SHP77 treated with DMSO at 0.1 percent for 48 hours (cell line): ENCODE data around the gene FBXO10.
"Not testable (repeated sequence)": the region's sequence is repeated elsewhere in the genome, so short reads cannot be mapped to it uniquely, and the experiment has no call there.

Experiments used
- DNase-seq: peaks from one replicate; lab custom pipeline; 2025; lab: John Stamatoyannopoulos, UW

FBXO10 gene

DNA sequence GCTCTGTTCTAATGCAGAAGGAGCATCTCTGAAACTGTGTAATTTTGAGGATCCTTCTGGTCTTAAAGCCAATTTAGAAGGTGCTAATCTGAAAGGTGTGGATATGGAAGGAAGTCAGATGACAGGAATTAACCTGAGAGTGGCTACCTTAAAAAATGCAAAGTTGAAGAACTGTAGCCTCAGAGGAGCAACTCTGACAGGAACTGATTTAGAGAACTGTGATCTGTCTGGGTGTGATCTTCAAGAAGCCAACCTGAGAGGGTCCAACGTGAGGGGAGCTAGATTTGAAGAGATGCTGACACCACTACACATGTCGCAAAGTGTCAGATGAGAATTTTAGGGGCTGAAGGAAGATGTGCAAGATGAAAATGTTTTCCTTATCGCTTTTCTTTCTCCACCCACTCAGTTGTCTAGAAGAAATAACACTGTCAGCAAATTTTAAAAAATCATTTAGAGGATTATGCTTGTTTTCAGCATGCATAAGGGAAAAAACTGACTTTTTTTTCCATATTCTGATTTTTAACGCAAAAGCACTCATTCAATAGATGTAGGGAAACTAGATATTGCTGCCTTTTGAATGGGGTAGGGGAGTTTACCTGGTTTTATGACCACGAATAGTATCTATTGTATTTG lies 98.1 kb downstream of the FBXO10 start:
- not testable (repeated sequence) for DNase-seq

DNA sequence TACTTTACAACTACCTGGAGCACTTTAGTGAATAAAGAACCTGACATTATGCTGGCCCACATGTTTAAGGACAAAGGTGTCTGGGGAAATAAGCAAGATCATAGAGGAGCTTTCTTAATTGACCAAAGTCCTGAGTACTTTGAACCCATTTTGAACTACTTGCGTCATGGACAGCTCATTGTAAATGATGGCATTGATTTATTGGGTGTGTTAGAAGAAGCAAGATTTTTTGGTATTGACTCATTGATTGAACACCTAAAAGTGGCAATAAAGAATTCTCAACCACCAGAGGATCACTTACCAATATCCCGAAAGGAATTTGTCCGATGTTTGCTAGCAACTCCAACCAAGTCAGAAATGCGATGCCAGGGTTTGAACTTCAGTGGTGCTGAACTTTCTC lies 98.7 kb downstream of the FBXO10 start:
- DNase-seq: not testable (repeated sequence)

DNA sequence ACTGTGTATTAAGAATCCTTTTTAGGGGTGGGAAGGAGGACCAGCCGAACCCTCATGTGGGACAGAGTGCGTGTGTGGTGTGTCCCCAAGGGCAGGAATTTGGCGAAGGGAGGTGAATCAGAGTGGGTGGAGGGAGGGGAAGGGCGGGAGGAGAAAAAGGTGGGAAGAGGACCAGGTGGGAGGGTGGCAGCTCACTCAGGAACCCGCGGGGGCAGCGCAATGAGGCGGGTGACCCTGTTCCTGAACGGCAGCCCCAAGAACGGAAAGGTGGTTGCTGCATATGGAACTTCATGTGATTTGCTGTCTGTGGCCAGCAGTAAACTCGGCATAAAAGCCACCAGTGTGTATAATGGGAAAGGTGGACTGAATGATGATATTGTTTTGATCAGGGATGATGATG lies 99.2 kb downstream of the FBXO10 start:
- DNase-seq: no peak

DNA sequence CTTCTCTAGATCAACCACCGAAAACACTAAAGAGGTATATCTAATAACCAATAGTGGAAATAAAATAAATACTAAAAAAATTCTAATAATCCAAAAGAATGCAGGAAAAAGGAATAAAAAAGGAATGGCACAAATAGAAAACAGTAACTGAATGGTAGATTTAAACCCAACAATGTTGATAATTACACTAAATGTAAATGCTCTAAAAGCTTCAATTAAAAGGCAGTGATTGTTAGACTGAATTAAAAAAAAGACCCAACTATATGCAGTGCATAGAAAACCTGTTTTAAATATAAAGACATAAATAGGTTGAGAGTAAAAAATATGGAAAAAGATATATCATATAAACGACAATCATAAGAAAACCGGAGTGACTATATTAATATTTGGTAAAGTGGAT lies 101.7 kb downstream of the FBXO10 start:
- no peak for DNase-seq

DNA sequence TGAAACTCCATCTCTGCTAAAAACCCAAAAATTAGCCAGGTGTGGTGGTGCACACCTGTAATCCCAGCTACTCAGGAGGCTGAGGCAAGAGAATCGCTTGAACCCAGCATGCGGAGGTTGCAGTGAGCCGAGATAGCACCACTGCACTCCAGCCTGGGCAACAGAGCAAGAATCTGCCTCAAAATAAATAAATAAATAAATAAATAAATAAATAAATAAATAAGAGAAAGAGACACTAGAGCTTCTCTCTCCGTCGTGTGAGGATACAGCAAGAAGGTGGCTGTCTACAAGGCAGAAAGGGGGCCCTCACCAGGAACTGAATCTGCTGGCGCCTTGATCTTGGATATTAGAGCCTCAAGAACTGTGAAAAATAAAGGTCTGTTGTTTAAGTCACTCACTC lies 102.2 kb downstream of the FBXO10 start:
- DNase-seq: not testable (repeated sequence)

DNA sequence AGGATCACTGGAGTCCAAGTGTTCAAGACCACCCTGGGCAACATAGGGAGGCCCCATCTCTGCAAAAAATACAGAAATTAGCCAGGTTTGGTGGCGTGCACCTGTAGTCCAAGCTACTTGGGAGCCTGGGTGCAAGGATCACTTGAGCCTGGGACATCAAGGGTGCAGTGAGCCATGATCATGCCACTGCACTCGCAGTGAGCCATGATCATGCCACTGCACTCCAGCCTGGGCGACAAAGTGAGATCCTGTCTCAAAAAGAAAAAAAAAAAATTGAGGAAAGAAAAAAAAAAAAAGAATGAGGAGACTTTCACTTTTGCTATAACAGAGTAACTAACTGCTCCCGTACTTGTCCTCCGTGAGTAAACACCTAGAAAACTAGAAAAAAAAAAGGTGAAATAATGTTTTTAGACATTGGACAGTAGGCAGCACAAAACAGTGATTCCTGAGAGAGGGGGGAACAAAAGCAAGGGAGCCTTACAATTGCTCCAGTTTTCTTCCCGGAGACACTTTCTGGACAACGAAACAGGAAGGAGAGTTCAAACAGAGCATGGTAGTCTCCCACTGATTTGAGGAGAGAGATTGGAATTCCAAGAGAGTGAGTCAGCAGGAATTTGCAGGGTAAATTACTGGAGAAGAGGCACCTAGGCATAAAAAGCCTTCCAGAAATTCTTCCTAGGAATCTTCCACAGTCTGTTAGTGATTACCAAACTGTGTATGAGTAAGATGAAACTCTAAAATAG lies 104.1 kb downstream of the FBXO10 start:
- no peak for DNase-seq

DNA sequence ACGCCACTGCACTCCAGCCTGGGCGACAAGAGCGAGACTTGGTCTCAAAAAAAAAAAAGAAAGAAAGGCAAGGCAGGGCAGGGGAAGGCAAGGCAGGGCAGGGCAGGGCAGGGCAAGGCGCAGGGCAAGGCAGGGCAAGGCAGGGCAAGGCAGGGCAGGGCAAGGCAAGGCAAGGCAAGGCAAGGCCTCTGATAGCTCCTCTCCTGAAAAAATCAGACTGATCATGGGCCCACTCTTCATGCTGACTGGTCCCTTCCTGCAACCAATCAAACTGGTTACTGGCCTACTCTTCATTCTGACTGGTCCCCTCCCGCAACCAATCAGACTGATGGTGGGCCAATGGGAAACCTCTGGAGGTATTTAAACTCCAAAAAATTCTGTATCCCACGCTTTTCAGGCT lies 107.6 kb downstream of the FBXO10 start:
- DNase-seq: no peak

DNA sequence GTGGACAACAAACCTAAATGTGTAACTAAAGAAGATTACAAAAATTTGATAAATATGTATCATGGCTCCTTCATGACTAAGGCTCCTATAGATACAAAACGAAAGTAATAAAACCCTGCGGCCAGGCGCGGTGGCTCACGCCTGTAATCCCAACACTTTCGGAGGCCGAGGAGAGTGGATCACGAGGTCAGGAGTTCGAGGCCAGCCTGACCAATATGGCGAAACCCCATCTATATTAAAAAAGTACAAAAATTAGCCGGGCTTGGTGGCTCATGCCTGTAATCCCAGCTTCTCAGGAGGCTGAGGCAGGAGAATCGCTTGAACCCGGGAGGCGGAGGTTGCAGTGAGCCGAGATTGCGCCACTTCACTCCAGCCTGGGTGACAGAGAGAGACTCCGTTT lies 108.7 kb downstream of the FBXO10 start:
- DNase-seq: peak; percentile 1

DNA sequence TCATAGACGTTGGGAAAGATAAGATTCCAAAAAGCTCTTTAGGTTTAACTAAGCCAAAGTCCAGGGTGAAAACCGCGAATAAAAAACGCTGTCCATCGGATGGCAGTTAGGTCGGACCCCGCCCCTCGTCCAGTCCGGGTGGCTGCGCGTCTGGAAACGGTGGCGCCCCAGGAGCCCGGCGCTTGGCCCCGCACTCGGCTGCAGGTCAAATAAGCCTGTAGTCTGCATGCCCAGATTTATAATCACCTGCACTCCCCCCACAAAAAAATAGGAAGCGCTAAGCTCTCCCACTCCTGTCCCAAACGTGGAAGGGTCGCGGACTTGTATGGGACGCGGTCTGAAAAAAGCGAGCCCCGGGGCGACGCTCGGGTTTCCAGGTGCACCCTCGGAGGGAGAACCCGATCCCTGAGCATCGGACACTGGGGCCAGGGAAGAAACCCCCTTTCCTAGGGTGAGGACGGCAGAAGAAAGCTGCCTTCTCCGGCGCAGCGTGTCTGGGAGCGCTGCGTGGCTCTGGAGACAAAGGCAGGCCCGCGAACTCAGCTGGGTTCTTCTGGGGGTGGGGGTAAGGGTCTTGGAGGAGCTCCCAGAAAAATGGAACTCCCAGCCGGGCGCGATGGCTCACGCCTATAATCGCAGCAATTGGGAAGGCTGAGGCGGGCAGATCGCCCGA lies 110.0 kb downstream of the FBXO10 start:
- no peak for DNase-seq

DNA sequence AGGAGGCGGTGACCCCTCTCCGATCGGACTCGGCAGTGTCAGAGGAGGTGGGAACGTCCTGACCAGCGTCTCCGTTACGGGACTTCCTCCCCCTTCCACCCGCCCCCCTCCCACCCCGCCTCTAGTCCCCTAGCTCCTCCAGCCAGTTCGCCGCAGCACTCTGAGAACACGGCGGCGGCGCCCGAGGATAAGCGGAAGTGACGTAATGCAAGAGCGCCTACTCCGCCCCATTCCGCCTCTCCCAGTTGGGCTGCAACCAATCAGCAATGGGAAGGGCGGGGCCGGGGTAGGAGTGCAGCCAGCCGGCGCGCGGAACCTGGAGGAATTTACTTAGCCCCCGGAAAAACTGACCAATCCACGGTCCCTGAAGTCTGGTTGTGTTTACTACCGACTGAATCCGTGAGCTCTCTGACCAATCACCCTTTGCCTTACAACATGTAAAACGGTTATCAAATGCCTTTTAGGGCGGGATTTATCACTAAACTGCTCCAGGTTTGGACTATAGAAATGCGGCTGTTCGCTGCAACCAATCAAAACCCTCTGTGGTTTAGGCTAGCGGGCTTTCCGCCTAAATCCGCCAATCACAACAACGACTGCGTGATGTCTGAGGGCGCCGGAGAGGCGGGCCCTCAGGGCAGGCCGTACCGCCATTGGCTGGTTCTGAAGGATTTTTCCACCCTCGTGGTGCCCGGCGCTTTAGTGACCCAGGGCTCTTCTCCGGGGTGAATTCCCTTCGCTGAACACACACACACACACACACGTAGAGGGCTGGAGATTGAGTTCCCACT lies 110.7 kb downstream of the FBXO10 start, which contains the start of gene ZBTB5:
Gene ZBTB5, minus strand, starts transcription at position 202 of the 788 bp plus-strand sequence. CDS start 22,899 bp downstream, outside the sequence.
- DNase-seq: peak; percentile 92

DNA sequence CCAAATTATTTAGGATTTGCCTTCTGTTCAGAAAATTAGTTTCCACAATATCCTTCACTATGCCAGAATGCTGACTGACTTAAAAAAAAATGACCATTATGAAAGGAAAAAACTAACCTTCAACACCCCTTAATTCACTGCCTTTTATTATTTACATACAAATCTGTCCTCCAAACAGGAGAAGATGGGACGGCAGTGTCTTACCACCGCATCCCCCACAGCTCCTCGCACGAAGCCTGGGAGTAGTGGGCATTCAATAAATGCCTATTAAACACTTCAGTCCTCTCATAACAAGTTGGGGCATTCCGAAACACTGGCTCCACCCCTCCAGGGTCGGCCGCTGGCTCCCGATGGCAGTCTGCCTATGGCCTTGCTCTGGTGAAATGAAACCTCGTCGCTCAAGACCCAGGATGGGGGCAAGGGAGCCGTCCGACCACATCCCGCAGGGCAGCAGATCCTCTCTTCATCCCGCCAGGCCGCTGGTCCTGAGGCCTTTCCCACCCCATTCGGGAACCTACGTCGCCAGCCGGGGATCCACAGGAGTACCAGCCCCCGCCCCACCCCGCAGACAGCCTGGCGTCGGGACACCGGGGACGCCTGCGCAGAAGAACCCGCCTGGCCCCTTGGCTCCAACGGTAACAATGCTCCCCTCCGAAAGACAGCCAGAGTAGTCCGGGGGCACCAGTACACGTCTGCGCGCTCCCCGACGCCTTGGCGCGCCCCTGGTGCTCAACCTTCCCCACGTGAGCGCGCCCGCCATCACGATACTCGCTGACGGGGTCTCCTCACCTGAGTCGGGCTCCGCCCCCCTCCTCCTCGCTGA lies 111.5 kb downstream of the FBXO10 start:
- DNase-seq: peak; percentile 19

DNA sequence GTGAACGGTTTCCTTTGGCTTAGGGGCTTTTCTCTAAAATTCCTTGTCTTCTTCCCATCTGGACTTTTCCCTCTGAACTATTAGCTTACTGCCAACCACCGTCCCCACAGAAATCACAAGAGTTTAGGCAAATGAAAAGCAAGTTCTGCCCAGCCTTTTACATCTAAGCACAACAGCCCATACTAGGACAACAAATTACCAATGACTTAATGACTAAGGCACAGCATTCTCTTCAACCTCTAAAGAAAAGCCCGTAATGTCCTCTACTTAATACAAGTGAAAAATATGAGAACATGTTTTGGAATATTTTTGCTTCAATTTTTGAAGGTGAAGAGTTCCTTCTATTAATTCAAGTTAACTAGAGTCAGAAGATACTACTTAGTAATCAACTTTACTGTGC lies 112.2 kb downstream of the FBXO10 start:
- DNase-seq: no peak
